Measurements from ENCODE around the gene KCTD7.
"Not testable (repeated sequence)": the region's sequence is repeated elsewhere in the genome, so short reads cannot be mapped to it uniquely, and the experiment has no call there.

Gene KCTD7

DNA sequence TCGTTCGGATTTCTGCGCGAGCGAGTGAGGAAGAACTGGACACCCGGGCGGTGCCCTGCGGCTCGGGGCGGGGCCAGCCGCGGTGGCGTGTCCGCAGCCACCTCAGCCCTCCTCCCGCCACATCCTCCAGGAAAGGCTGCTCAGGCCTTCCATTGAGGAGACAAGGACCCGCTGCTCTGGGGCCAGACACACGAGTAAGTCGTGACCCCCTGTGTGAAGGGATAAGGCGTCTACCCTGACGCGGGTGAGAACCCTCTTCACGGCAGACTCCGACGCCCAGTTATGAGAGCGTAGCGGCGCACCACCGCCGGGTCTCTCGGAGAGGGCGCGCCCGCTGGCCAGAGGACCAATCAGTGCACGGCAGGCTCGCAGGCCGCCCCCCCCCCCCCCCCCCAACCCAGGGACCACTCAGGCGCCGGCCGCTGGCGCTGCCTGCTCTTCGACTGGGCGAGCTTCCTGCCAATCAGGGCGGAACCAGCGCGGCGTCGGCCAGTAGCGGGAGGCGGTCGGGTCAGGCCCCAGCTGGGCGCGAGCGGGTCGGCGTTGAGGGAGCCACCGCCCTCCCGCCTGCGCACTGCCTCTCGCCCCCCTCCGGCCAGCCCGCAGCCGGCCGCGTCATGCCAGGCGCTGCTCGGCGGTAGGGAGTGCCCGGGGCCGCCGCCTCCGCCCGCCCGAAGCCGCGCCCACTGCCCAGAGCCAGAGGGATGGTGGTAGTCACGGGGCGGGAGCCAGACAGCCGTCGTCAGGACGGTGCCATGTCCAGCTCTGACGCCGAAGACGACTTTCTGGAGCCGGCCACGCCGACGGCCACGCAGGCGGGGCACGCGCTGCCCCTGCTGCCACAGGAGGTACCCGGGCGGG lies at the start of gene KCTD7:
Gene KCTD7 (plus strand): TSS at position 521 of the 861 bp plus-strand sequence. CDS start 184 bp downstream, at position 705.
- DNase-seq (ENCODE audit: low read depth in 2 of 2): peak; percentile 77 to 88

DNA sequence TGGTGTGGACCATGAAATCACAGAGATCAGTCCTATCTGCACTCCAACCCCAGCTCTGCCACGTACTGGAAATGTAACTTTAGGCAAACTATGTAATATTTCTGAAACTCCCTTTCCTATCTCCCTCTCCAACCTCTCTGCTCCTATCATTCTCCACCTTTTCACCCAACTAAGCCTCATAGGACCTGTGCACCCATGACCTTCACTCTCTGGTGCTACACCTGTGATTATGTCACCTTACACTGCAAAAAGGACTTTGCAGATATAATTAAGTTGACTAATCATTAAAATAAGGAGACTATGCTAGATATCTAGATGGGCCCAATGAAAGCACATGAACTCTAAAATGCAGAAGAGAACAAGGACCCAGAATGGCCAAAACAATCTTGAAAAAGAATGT lies 48.3 kb upstream of the KCTD7 start:
- DNase-seq (ENCODE audit: low read depth in 2 of 2): not testable (repeated sequence)

DNA sequence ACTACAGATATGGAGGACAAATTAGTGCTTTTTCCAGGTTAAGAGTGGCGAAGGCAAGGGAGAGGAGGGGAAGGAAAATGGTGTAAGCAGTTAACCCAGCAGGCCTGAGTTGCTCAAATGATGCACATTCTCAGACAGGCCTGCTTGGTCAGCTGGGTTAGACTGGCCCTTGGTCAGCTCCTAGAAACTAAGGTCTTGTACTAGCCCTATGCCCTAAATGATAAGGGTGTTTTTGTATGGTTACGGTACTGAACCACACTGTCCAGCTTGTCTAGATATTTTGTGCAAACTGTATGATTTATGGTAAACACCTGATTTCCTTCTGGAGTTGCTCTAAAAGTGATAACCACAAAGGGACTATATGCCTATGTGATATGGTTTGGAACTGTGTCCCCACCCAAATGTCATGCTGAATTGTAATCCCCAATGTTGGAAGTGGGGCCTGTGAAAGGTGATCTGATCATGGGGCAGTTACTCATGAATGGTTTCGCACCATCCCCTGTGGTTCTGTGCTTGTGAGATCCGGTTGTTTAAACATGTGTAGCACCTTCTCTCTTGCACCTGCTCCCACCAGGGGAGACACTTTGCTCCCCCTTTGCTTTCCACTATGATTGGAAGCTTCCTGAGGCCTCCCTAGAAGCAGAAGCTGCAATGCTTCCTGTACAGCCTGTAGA lies 45.7 kb upstream of the KCTD7 start:
- DNase-seq (ENCODE audit: low read depth in 2 of 2): not testable (repeated sequence)

DNA sequence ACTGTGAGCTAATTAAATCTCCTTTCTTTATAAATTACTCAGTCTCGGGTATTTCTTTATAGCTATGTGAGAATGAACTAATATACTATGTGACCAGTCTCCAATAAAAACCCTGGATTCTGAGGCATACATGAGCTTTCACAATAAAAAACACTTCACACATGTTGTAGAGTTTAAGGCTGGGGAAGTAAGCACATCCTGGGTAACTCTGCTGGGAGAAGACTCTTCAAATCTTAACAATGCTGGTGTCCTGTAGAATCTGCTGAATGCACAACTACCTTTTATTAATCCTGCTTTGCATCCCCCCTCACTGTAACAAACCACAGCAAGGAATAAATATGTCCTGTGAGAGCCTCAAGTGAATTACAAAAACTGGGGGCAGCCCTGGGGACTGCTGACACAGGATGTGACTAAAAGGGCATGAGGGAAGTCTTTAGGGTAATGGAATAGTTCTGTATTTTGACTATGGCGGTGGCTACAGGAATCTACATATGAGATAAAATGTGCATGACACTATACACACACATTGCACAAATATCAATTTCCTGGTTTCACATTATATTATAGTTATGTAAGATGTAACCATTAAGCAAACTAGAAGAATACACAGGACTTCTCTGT lies 45.1 kb upstream of the KCTD7 start:
- no peak for DNase-seq (ENCODE audit: low read depth in 2 of 2)

DNA sequence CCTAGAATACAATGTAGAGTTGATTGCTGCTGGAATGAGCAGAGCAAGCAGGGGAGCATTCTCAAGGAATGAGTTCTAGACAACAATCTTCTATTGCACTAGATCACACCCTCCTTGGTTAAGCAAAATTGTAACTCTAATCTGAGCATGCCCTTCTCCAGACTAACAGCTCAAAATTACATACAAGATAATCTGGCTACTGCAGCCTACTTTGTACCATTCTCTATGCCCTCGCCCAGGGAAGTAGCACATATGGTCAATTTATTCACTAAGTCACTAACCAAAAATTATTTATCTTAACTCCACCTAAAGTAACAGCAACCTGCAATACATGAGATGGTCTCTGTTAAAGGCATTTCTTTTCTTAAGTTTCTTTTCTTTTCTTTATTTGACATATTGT lies 42.5 kb upstream of the KCTD7 start:
- no peak for DNase-seq (ENCODE audit: low read depth in 2 of 2)

DNA sequence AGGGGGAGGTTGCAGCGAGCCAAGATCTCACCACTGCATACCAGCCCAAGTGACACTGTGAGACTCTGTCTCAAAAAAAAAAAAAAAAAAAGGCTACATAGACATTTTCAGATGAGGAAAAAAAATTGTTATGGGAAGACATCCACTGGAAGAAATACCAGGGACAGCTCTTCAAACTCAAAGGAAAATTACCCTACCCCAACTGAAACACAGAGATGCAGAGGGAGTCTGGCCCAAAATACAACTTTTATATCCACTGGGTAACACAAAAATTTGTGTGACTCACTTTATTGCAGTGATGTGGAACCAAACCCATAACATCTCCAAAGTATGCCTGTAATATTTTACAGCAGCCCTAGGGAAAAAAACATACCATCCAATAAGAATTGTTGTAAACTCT lies 40.5 kb upstream of the KCTD7 start:
- DNase-seq (ENCODE audit: low read depth in 2 of 2): not testable (repeated sequence)

DNA sequence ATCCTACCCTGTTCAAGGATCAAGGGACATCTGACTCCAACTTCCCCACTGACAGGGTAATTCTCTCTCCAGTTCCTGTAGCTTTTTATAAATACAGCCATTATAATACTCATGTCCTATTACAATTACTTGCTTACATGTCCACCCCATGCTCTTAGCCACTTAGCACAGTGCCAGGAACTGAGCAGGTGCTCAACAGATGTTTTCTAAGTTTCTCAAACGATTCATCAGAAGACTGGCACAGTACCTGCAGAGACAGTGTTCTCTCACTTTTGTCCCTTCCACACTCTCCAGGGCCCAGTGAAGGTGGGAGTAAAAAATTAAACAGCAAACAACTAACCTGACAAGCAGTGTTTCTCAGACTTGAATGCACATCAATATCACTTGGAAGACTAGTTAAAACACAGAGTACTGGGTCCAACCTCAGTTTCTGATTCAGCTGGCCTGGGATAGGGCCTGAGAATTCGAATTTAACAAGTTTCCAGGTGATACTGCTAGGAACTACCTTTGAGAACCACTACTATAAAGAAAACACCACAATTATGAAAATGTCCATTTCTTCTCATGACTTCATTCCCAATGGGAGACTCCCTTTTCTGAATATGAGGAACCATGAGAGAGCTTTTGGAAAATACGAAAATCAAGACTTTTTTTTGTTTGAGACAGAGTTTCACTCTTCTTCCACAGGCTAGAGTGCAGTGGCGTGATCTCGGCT lies 39.7 kb upstream of the KCTD7 start:
- not testable (repeated sequence) for DNase-seq (ENCODE audit: low read depth in 2 of 2)

DNA sequence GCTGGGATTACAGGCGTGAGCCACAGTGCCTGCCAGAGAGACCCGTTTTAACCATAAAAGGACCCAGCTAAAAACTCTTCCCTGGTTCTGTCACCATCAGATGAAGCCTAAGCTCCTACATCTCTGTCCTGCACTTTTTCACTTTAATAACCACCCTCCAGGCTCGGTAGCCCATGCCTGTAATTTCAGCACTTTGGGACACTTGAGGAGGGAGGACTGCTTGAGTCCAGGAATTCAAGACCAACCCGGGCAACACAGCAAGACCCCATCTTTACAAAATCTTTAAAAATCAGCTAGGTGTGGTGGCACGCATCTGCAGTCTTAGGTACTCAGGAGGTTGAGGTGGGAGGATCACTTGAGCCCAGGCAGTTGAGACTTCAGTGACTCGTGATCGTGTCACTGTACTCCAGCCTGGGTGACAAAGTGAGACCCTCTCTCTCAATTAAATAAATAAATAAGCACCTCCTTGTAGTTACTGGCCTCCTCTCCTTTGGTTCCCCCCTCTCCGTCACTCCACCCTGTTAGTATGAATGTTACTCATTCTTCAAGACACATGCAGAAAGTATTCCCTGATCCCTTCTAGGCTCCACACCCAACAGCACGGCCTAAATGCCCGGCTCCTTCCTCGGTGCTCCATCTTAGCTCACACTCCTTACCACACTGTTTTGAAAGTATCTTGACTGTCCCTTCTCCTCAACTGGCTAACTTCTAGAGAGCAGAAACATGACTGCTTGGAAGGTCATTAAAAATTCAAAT lies 38.2 kb upstream of the KCTD7 start:
- not testable (repeated sequence) for DNase-seq (ENCODE audit: low read depth in 2 of 2)

DNA sequence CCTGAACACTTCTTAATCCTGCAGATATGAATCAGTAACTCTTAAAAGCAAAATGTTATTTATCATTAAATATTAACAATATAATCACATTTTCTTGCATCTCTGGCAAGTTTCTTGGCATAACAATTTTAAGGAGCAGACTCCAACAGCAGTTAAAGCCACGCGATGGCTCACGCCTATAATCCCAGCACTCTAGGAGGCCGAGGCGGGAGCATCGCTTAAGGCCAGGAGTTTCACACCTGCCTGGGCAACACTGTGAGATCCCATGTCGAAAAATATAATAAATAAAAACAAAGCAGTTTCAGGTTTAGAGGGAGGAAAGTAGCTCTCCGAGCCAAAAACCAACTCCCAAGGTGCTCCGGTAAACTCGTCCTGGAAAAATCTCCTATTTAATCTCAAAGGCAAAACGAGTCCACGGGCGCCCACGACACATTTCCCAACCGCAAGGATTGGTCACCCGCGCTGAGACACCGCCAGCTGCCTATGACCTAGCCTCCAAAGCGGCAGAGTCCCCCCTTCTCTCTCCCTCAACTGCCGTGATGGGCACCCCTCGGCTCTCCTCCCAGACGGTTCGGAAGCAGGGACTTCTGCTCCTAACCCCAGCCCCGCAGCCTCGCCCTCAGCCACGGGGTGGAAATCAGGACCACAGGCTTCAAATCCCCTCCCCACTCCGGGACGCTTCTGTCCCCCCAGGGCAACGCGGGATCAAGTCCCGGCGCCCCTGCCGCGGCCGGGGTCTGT lies 37.5 kb upstream of the KCTD7 start:
- DNase-seq (ENCODE audit: low read depth in 2 of 2): not testable (repeated sequence)

DNA sequence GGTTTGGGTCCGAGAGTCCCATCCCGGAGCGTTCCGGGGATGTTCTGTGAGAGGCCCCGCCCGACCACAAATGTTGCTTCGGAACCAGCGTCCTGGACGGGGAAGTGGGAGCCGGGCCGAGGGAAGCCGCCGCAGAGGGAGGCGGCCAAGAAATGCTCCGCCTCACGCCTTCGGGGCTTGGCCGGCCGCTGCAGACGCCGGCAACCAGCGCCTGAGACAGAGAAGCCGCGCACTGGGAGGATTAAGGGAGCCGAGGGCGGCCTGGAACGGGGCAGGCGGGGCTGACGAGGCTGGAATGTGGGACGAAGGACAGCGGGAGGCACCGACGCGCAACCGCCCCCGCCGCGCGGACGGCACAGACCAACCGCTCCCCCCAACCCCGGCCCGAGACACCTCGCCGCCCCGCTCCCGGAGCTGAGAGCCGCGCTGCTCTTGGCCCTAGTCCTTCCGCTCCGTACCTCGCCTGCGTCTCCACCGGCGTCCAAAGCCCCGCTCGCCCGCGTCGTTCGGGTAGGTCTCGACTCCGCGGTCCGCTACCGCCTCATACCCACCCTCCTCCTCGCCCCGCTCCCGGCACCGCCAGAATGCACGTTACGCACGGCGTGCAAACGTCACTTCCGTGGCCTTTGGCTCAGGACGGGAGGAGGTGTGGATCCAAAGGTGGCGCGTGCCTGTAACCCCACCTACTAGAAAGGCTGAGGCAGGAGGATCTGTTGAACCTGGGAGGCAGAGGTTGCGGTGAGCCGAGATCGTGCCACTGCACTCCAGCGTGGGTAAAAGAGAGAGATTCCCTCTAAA lies 36.7 kb upstream of the KCTD7 start:
- peak; percentile 65 to 72 for DNase-seq (ENCODE audit: low read depth in 2 of 2)

DNA sequence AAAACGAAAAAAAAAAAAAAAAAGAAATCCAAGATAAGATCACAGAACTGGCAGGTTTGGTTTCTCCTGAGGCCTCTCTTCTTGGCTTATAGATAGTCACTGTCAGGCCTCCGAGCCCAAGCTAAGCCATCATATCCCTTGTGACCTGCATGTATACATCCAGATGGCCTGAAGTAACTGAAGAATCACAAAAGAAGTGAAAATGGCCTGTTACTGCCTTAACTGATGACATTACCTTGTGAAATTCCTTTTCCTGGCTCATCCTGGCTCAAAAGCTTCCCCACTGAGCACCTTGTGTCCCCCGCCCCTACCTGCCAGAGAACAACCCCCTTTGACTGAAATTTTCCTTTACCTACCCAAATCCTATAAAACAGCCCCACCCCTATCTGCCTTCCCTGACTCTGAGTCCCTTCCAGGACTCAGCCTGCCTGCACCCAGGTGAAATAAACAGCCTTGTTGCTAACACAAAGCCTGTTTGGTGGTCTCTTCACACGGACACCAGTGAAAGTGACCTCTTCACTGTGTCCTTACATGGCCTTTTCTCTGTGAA lies 36.0 kb upstream of the KCTD7 start:
- not testable (repeated sequence) for DNase-seq (ENCODE audit: low read depth in 2 of 2)

DNA sequence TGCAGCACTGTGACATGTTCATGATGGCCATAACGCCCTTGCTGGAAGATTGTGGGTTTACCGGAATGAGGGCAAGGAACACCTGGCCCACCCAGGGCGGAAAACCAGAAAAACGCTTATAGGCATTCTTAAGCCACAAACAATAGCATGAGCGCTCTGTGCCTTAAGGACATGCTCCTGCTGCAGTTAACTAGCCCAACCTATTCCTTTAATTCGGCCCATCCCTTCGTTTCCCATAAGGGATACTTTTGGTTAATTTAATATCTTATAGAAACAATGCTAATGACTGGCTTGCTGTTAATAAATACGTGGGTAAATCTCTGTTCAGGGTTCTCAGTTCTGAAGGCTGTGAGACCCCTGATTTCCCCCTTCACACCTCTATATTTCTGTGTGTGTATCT lies 34.6 kb upstream of the KCTD7 start:
- DNase-seq (ENCODE audit: low read depth in 2 of 2): not testable (repeated sequence)

DNA sequence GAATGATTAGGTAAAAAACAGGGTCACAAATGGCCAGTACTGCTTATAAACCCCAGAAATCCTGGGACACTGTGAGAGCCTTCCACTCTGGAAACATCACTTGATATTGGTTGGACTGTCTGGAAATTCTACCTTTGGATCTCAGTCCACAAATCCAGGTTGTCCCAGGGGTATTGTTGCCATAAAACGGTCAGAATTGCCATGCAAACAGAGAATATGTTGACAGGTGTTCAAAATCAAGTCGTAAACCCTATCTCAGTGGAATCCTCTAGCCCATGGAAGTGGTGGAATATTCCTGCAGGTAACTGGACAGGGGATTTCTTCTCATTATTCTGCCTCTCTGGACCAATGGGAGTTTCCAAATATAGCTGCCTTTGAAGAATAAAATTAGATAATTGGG lies 31.2 kb upstream of the KCTD7 start:
- no peak for DNase-seq (ENCODE audit: low read depth in 2 of 2)

DNA sequence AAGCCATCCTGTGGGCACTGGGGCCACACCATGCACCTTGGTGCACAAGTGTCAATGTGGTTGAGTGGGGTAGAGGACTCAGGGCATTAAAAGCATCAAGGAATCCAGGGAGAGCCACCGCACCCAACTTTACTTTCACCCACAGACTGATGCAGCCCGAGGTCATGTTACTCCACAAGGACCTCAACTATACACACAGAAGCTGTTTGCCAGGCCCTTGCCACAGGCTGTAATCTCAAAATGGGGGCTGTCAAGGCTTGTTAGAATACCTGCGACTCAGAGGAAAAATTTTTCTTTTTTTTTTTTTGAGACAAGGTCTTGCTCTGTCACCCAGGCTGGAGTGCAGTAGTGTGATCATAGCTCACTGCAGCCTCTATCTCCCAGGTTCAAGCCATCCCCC lies 26.5 kb upstream of the KCTD7 start:
- no peak for DNase-seq (ENCODE audit: low read depth in 2 of 2)

DNA sequence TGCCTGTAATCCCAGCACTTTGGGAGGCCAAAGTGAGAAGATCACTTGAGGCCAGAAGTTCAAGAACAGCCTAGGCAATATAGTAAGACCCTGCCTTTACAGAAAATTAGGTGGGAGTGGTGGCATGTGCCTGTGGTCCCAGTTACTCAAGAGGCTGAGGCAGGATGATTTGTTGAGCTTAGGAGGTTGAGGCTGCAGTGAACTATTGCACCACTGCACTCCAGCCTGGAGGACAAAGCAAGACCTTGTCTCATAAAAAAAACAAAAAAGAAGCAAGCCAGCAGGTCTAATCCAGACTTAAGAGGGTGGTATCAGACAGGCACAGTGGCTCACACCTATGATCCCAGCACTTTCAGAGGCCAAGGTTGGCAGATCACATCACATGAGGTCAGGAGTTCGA lies 24.5 kb upstream of the KCTD7 start:
- no peak for DNase-seq (ENCODE audit: low read depth in 2 of 2)

DNA sequence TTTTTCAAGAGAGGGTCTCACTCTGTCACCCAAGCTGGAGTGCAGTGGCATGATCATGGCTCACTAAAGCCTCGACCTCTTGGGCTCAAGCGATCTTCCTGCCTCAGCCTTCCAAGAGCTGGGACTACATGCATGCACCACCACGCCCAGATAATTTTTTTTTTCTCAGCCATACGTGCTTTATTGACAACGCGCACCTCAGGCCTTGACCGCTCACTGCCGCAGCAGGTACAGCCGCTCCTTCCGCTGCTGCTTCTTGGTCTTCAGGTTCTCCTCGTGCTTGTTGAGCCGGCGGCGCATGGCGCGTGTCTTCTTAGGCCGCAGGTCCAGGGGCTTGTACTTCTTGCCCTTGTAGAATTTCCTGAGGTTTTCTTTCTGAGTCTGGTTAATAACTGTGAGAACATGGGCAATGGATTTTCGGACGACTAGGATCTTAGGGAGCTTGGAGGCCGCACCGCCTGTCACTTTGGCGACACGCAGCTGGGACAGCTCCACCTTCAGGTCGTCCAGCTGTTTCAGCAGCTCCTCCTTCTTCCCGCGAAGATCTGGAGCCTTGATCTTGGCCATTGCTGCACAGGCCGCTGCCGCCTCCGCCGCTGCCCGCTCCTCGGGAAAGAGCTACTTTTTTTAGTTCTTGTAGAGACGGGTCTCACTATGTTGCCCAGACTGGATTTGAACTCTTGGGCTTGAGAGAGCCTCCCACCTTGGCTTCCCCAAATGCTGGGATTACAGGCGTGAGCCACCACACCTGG lies 22.0 kb upstream of the KCTD7 start:
- not testable (repeated sequence) for DNase-seq (ENCODE audit: low read depth in 2 of 2)

DNA sequence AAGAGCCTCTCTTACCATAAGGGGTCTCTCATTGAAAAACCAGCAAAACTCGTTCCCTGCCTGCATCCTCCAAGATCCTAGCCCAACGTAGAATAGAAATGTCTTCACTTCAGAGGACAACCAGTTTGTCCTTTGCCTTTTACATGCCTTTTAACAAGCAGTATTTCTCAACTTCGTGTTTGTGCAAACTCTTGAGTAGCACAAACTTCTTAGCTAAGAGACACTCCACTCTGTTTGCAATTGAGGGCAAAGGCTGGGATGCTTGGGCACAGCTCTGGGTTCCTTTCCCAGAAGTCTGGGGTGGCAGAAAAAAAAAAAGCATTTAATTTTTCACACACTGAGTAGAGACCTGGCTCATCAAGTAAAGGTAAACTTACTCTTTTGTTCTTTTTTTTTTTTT lies 19.5 kb upstream of the KCTD7 start:
- no peak for DNase-seq (ENCODE audit: low read depth in 2 of 2)

DNA sequence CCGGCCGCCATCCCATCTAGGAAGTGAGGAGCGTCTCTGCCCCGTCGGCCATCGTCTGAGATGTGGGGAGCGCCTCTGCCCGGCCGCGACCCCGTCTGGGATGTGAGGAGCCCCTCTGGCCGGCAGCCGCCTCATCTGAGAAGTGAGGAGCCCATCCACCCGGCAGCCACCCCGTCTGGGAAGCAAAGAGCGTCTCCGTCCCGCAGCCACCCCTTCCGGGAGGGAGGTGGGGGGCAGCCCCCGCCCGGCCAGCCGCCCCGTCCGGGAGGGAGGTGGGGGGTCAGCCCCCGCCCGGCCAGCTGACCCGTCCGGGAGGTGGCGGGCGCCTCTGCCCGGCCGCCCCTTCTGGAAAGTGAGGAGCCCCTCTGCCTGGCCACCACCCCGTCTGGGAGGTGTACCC lies 14.1 kb upstream of the KCTD7 start:
- not testable (repeated sequence) for DNase-seq (ENCODE audit: low read depth in 2 of 2)

DNA sequence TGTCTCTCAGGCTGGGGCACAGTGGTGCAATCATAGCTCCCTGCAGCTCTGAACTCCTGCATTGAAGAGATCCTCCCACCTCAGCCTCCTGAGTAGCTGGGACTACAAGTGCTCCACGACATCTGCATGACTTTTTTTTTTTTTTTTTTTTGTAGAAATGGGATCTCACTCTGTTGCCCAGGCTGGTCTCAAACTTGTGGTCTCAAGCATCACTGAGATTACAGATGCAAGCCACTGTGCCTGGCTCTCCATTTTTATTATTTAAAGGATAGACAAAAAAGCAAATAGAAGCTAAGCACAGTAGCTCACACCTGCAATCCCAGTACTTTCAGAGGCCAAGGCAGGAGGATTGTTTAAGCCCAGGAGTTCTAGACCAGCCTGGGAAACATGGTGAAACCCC lies 13.0 kb upstream of the KCTD7 start:
- DNase-seq (ENCODE audit: low read depth in 2 of 2): no peak

All from stimulated activated CD4-positive, alpha-beta T cell treated with anti-CD3 and anti-CD28 coated beads, Interleukin-1b, Interleukin-23, amount 100 ng/mL, for 1 hour (primary cell).